GM19239 (cell line): ENCODE results near the gene REXO1.

Experiments used
- DNase-seq: peaks from one replicate; pipeline ENCODE4 v3.0.0; 2011; ENCODE audit warnings: low spot score; ENCODE audit not compliant: insufficient read length
- FAIRE-seq: peaks from 2 replicates; lab custom pipeline; 2011; peaks lifted over from hg19 to GRCh38; lab: Jason Lieb, UNC

The REXO1 gene

GRCh38 chr19:1851654-1852580, 3.6 kb upstream of the REXO1 start:
- DNase-seq, result no peak
- no peak for FAIRE-seq

GRCh38 chr19:1850809-1851653, 2.7 kb upstream of the REXO1 start:
- DNase-seq, result no peak
- FAIRE-seq, result no peak

DNA sequence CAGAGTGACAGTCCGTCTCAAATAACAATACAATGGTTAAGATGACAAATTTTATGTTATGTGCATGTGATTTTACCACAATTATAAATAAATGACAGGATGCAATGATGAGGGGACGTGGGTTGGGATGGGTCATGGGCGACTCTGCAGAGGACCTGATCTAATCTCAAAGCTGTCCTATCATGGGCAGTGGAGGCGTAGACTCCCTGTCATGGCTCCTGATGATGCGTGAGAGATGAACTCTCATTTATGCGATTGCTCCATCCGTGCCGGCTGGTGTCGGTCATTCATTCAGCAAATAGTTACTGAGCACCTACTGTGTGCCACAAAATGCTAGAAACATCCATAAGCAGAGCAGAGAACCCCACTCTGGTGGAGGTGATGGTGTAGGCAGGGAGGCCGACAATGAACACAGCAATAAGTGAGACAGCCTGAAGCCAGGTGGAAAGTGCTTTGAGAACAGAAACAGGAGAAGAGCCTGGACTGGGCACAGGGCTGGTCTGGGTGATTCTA, 1.7 kb upstream of the REXO1 start:
- no peak for FAIRE-seq
- no peak for DNase-seq

DNA sequence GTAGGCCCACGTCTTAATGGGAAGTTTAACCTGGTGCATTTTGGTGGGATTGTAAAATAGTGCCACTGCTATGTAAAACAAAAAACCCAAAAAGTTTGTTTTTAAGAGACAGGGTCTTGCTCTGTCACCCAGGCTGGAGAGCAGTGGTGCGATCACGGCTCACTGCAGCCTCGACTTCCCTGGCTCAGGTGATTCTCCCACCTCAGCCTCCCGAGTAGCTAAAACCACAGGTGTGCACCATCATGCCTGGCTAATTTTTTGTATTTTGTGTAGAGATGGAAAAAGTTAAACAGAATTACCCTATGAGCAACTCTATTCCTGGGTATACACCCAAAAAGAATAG, 820 bp upstream of the REXO1 start:
- FAIRE-seq (peak; percentile 11), DNase-seq (no peak)

DNA sequence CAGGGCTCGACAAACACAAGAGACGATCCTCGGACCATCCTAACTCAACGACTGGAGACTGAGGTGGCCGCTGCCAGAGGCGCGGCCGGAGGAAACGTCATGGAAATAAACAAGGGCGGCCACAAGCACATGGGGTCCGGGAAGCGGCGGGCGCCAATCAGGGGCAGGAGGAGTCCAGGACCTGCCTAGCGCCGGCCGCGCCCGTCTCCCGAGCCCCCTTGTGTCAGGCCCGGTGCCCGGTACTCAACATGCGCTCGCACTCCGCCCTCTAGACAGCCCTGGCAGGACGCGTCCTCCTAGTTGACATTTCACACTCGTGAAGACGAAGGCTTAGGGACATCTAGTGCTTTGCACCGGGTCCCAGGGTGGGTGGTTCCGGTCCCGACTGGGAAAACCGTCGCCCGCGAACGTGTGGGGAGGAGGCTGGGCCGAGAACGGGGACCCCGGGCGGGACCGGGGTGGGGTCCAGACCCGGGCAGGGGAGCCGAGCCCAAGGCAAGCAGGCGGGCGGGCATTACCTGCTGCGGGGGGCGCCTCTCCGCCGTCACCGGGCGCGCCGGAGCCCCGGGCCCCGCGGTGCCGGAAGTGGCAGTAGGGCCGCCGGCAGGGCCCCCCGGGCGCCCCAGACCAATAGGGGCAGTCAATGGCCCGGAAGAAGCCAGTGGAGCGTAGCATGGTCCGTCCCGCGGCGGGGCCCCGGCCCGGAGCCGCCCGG, 442 bp downstream of the REXO1 start:
- DNase-seq (no peak), FAIRE-seq (peak; percentile 26)

DNA sequence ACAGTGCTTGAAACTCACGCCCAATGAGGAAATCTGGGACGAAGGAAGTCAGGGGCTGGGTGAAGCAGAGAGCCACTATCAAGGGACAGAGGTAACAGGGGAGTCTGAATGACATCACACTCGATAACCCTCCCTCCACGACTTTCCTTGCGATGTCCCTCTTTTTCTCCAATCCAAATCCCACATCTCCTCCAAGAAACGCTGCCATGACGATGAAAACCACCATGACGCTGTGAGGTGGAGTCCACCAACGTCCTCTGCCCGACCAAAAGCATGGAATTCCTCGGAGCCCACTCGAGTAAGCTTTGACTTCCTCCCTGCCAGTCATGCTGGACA, 967 bp downstream of the REXO1 start:
- DNase-seq (no peak), FAIRE-seq (peak; percentile 21)

- DNase-seq (no peak), FAIRE-seq (no peak)
Measured at GRCh38 chr19:1846517-1847204, 1.6 kb downstream of the REXO1 start.

- FAIRE-seq, result no peak
- no peak for DNase-seq
Measured at GRCh38 chr19:1845642-1846041, 2.6 kb downstream of the REXO1 start.

DNA sequence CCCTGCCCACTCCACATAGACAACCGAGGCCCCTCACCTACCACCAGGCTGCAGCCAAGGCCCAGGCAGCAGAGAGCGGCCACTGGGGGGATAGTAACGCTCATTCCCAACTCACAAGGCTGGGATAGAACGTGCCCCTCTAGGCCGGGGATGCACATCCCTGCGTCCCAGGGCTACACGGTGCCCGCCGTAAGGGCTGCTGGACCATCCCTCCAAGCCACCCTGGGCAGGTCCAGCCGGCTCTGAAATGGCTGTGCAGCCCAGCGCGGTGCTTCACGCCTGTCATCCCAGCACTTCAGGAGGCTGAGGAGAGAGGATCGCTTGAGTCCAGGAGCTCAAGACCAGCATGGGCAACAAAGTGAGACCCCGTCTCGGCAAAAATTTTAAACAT, 3.2 kb downstream of the REXO1 start:
- FAIRE-seq (no peak), DNase-seq (no peak)

GRCh38 chr19:1844513-1845124, 3.7 kb downstream of the REXO1 start:
- no peak for FAIRE-seq
- no peak for DNase-seq

DNA sequence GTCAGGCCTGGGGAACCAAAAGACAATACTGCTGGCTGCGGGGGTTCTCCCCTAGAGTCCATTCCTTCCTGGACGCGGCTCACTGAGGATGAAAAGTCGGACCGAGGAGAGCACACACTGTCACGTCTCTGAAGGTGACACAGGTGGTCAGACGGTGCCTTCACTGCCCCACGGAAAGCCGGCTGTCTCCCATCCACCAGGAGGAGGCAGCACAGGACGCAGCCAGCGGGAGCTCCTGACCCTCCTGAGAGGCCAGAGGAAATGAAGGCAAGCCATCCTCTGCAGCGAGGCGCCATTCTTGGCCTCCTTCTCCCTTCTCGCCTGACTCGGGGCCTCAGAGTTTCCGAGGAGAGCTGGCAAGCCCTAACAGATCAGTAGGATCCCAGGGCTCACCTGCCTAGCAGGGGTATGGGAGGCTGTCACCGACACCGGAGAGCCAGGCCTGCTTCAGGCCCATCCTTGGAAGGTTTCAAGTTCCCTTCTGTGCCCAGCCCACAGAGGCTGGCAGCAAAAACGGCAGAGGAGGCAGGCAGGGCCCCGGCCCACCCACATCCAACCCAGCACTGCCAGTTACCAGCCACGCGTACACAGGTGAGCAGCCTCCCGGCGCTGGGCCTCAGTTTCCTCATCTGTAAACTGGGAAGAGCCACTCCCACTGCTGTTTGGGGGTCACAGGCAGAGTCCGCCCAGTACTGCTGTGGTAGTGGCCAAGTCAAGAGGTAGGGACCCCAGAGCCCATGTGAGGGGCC, 4.5 kb downstream of the REXO1 start:
- FAIRE-seq, result no peak
- DNase-seq, result no peak

- FAIRE-seq (no peak), DNase-seq (no peak)
Measured at GRCh38 chr19:1843116-1843515, 5.2 kb downstream of the REXO1 start.

DNA sequence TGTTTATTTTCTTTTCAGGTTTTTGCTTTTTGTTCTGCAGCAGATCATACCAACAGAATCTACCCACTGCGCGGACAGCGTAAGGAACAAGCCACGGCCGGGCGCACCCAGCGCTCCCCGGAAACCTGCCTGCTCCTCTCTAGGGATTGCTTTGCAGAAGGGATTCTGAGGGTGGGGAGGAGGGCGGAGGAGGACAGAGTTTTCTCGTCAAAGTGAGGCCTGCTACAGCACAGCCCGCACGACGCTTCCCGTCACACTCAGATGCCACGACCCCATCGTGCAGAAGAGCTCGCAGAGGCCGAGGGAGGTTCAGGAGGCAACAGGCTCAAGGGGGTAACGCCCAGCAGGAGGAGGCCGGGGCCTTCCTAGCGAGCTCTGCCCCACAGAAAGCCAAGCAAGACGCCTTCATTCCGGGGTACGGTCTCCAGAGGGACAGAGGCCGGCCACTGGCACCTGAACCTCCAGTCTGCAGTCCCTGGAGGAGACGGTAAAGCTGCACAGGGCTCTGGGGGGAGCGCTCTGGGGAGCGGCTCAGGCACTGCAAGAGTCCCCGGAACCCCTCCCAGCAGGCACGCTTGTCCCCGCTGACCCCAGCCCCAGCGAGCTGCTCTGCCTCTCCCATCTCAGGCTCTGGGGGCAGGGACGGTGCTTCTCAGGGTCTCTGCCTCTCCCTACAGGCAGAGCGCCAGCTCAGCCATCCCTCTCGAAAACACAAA, 6.9 kb downstream of the REXO1 start:
- DNase-seq, result no peak
- FAIRE-seq, result no peak

DNA sequence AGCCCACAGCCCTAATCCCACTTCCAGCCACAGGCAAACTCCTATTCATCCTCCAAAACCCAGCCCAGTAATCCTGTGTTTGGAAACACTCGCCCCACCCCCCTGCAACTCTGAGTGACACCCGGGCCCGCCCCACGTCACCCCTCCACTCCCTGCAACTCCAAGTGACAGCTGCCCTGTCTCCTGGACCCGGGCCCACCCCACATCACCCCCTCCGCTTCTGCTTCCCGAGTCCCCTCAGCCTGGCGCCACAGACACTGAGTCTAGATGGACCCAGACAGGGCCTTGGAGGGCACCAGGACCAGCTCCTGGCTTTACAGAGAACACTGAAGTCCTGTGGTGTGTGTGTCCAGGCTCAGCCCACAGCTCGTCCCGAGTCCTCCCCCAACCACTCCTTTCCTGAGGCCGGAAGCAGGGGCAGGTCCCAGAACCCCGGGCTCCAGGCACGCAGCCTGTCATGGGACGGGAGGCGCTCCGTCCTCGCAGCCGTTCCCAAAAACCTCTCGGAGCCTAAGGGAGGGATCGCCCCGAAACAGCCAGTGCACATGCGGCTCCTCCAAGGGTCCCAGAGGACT, 7.7 kb downstream of the REXO1 start:
- DNase-seq (no peak), FAIRE-seq (no peak)

- DNase-seq, result no peak
- no peak for FAIRE-seq
Measured at GRCh38 chr19:1839658-1840540, 8.4 kb downstream of the REXO1 start.

DNA sequence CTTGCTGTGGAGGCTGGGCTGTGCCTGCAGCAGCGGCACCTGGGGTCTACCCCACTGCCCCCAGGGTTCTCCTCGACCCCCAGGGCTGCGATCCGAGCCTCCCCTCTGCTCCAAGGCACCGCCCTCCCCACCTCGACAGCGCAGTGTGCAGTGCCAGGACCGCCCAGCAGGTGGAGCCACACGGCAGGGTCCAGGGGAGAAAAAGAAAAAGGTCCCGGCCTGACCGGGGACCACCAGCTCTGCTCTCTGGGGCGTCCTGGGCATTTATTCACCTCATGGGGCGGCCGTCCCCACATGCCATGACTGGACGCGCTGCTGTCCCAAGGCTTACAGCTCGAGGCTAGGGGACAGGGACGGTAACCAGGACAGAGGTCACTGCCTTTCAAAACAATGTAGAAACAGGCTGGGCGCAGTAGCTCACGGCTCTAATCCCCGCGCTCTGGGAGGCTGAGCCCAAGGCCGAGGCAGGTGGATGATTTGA, 10.6 kb downstream of the REXO1 start:
- peak; percentile 94 for DNase-seq
- FAIRE-seq, result peak; percentile 64

GRCh38 chr19:1837222-1837565, 11.1 kb downstream of the REXO1 start:
- FAIRE-seq, result no peak

More at GRCh38 chr19:1837222-1837565, 11.1 kb downstream of the REXO1 start:
- DNase-seq, result no peak
